HCT116 (cell line): ENCODE measurements around the gene MAPKAPK3. TPM values are rescaled to one million over a fixed set of nuclear protein-coding genes. Genes with fewer than 3 reads are reported as not detected.

ENCODE experiments used
- ATAC-seq: fragments of 200-7000 bp; cut with Tn5 transposase; 2 replicates; pipeline ENCODE4 v1.9.1; 2020; ENCODE audit warnings: mild to moderate bottlenecking, moderate library complexity
- BruUV-seq: library from RNA; stranded (reverse); fragments of 400-500 nt; replicated peaks from 2 replicates; lab custom pipeline; 2021; lab: Mats Ljungman, UMichigan
- CTCF ChIA-PET: fragments of 300-600 bp; sonication (Branson Sonifier 250); formaldehyde crosslinking; loops from one replicate; lab custom pipeline; 2021; ENCODE audit warnings: antibody characterized with exemption; lab: Charles Lee
- POLR2A ChIA-PET: fragments of 300-600, 350-600 bp; sonication (Branson Sonifier 250); formaldehyde crosslinking; loops from one replicate; lab custom pipeline; 2021; ENCODE audit warnings: antibody characterized with exemption; lab: Charles Lee
- RAD21 ChIA-PET, 2 experiments: fragments of 300-600 bp; sonication (Branson Sonifier 250); formaldehyde crosslinking; loops; one replicate each; lab custom pipeline; 2023; ENCODE audit warnings: low total read pairs in 2 of 2; ENCODE audit not compliant: uncharacterized antibody in 2 of 2, unreplicated experiment in 2 of 2, low non-redundant PET in 1 of 2; lab: Charles Lee
- DNase-seq: peaks from one replicate; pipeline ENCODE4 v3.0.0-alpha.2; 2010; ENCODE audit warnings: low read depth, low spot score
- H2AFZ ChIP-seq: fragments of 200-600 bp; shearing (Covaris generic), sonication (generic); 2 replicates; pipeline ENCODE4 v1.6.1; 2017; ENCODE audit warnings: low read depth, mixed run types, mixed read lengths, antibody characterized with exemption, low read length; ENCODE audit not compliant: poor library complexity, severe bottlenecking
- H3K27ac ChIP-seq: 2 replicates; pipeline ENCODE4 v1.5.1; 2012; ENCODE audit warnings: low read depth, low read length
- H3K27me3 ChIP-seq: fragments of 200-600 bp; sonication (generic); 2 replicates; pipeline ENCODE4 v1.6.1; 2016; ENCODE audit warnings: mixed run types, low read length, mixed read lengths; ENCODE audit not compliant: insufficient read depth
- H3K36me3 ChIP-seq, 2 experiments: fragments of 200-500 bp in 1 of 2; fragments of 200-600 bp in 1 of 2; sonication (Bioruptor generic) in 1 of 2; sonication (generic) in 1 of 2; 2 replicates each; pipeline versions ENCODE4 v1.5.1 to v1.6.1; 2014 to 2016; ENCODE audit warnings: low read length in 2 of 2, inconsistent platforms in 1 of 2, mixed read lengths in 1 of 2, mixed run types in 1 of 2; ENCODE audit not compliant: insufficient read depth in 2 of 2, control insufficient read depth in 1 of 2
- H3K4me1 ChIP-seq, 2 experiments: fragments of 200-600 bp in 1 of 2; sonication (generic) in 1 of 2; 2 replicates each; pipeline versions ENCODE4 v1.5.1 to v1.6.1; 2012 to 2017; ENCODE audit warnings: low read length in 2 of 2, inconsistent platforms in 1 of 2, mild to moderate bottlenecking in 1 of 2, mixed read lengths in 1 of 2, mixed run types in 1 of 2, moderate library complexity in 1 of 2; ENCODE audit not compliant: insufficient read depth in 2 of 2, control insufficient read depth in 1 of 2
- H3K4me2 ChIP-seq: fragments of 200-600 bp; sonication (generic); 2 replicates; pipeline ENCODE4 v1.6.1; 2017; ENCODE audit warnings: mixed run types, low read length, mixed read lengths
- H3K4me3 ChIP-seq, 2 experiments: fragments of 200-600 bp in 1 of 2; sonication (generic) in 1 of 2; replicated peaks in 1 of 2; 2 replicates each; pipeline ENCODE4 v1.5.1; 2011 to 2016; ENCODE audit warnings: low read length in 2 of 2, control low read depth in 1 of 2, low read depth in 1 of 2, mild to moderate bottlenecking in 1 of 2, mixed read lengths in 1 of 2, mixed run types in 1 of 2
- H3K79me2 ChIP-seq: fragments of 200-600 bp; sonication (generic); 2 replicates; pipeline ENCODE4 v1.6.1; 2017; ENCODE audit warnings: mild to moderate bottlenecking, mixed run types, low read length, moderate library complexity, mixed read lengths; ENCODE audit not compliant: insufficient read depth
- H3K9ac ChIP-seq: fragments of 200-600 bp; sonication (generic); 2 replicates; pipeline ENCODE4 v1.6.1; 2016; ENCODE audit warnings: low read length, mixed read lengths
- H3K9me2 ChIP-seq: fragments of 200-600 bp; sonication (generic), shearing (Covaris generic); 2 replicates; pipeline ENCODE4 v1.6.1; 2017; ENCODE audit warnings: mixed run types, mild to moderate bottlenecking, moderate library complexity; ENCODE audit not compliant: insufficient read depth
- H3K9me3 ChIP-seq, 2 experiments: fragments of 200-500 bp in 1 of 2; fragments of 200-600 bp in 1 of 2; sonication (Bioruptor generic) in 1 of 2; sonication (generic) in 1 of 2; 2 replicates each; pipeline ENCODE4 v1.6.1; 2014 to 2017; ENCODE audit warnings: low read length in 2 of 2, mixed read lengths in 2 of 2, inconsistent platforms in 1 of 2, low read depth in 1 of 2, mild to moderate bottlenecking in 1 of 2, mixed run types in 1 of 2, moderate library complexity in 1 of 2; ENCODE audit not compliant: control insufficient read depth in 1 of 2, insufficient read depth in 1 of 2
- H4K20me1 ChIP-seq: fragments of 200-600 bp; sonication (generic), shearing (Covaris generic); 2 replicates; pipeline ENCODE4 v1.6.1; 2017; ENCODE audit warnings: mixed run types, mild to moderate bottlenecking, moderate library complexity; ENCODE audit not compliant: insufficient read depth
- CBX3 ChIP-seq: IDR thresholded peaks from 2 replicates; pipeline ENCODE4 v1.6.1; 2012; ENCODE audit warnings: low read depth
- EGR1 ChIP-seq: IDR thresholded peaks from 2 replicates; pipeline ENCODE4 v1.6.1; 2012; ENCODE audit warnings: low read depth
- EZH2phosphoT487 ChIP-seq: fragments of 200-600 bp; IDR thresholded peaks from 2 replicates; pipeline ENCODE4 v1.6.1; 2018; ENCODE audit warnings: antibody characterized with exemption, borderline replicate concordance
- POLR2A ChIP-seq: IDR thresholded peaks from 2 replicates; pipeline ENCODE4 v1.7.0; 2011; ENCODE audit warnings: borderline replicate concordance; ENCODE audit not compliant: insufficient read depth, insufficient read length; ENCODE audit errors: extremely low read depth
- POLR2AphosphoS5 ChIP-seq: IDR thresholded peaks from 2 replicates; pipeline ENCODE4 v1.6.1; 2011; ENCODE audit warnings: mild to moderate bottlenecking, low read depth, low read length, moderate library complexity
- TCF7L2 ChIP-seq: IDR thresholded peaks from 2 replicates; pipeline ENCODE4 v1.7.0; 2011; ENCODE audit warnings: borderline replicate concordance, inconsistent platforms; ENCODE audit not compliant: insufficient read depth, insufficient read length; ENCODE audit errors: extremely low read depth
- ZFX ChIP-seq: fragments of 450-650 bp; IDR thresholded peaks from 2 replicates; pipeline ENCODE4 v1.6.1; 2017
- intact Hi-C: fragments of 100-400 bp; cut with micrococcal nuclease; formaldehyde crosslinking; loops from 2 replicates; pipeline ENCODE4 v1.10.0; 2022
- total RNA-seq: library from RNA; stranded (reverse); gene quantifications from one replicate; pipeline ENCODE4 v1.2.1, GENCODE V29; 2021; ENCODE audit not compliant: unreplicated experiment
- TF ChIP-seq, protein P1 (sequence below): IDR thresholded peaks from 2 replicates; pipeline ENCODE4 v1.6.1; 2012

MAPKAPK3 gene
- total RNA-seq, 1 experiment from 2014 or later, result 87.3 TPM

DNA sequence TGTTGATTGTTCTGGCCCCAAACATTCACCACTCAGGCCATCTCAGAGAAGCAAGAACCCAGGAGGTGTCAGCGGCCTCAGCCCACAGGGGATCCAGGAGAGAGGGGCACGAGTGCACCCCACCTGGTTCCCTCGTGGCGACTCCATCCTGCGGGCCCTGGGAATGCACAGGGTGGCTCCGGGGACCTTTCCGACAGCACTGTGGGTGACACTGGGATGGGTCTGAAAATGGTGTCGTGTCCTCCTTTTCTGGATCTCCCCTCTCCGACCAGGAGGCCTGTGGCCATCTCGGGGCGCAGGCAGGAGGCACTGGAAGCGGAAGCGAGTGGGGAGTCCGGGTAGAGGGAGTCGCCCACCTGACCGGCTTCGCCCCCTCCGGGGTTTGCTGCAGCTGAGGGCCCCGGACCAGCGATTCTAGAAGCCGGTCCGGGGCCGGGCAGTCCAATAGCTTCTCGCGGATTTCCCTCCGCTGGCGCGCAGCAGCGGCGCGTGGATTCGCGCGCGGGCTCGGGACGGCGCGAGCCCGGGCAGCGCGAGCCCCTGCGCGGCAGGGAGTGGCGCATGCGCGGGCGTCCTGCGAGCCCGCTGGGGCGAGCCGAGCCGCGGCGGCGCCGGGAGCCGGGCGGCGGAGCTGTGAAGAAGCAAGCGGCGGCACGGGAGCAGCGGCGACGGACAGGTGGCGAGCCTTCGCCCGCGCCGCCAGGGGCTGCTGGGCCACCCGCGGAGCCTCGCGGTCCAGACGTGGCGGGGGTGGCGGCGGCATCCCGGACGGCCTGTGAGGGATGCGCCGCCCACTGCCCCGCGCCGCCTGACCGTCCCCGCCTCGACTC is 57.6 kb downstream of the MAPKAPK3 start, which contains the start of gene DOCK3:
Gene DOCK3 (plus strand): TSS at position 579 of the 830 bp plus-strand sequence. CDS start 337 bp downstream, outside the sequence.
- Histone ChIP-seq H3K9me2 (no peaks in the 10 kb centered on the region), H3K9me3 (no peaks in the 10 kb centered on the region), H2AFZ (peak within 1 kb of the TSS; percentile 59), H3K4me3 (peak within 1 kb of the TSS; percentile 56 to 61), H3K4me1 (peaks cover 24 to 34% of the 10 kb centered on the region in 2 experiments), H3K4me2 (peak within 1 kb of the TSS; percentile 85), H3K79me2 (no peaks in the 10 kb centered on the region; the same call in 1 of the 2 replicates), H3K36me3 (no peaks in the 10 kb centered on the region), H4K20me1 (no peaks in the 10 kb centered on the region), H3K9ac (peak within 1 kb of the TSS; percentile 47), H3K27ac (peak within 1 kb of the TSS; percentile 70; the same call in 1 of the 2 replicates), H3K27me3 (no peaks in the 10 kb centered on the region)
- DNase-seq (no peak), ATAC-seq (peak; percentile 83)
- POLR2A ChIA-PET, result no interaction called here
- RAD21 ChIA-PET, result no interaction called here
- intact Hi-C loops, result loop anchor here (5.0 kb wide), 2 partner anchors 213 to 698 kb away; no protein-coding TSS in a partner anchor
- no peak for TF ChIP-seq CBX3
- TF ChIP-seq EGR1, result no peak
- TF ChIP-seq, protein P1, sequence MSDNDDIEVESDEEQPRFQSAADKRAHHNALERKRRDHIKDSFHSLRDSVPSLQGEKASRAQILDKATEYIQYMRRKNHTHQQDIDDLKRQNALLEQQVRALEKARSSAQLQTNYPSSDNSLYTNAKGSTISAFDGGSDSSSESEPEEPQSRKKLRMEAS, result peak; percentile 25; the same call in 1 of the 2 replicates
- TF ChIP-seq POLR2A, result peak; percentile 44
- TF ChIP-seq EZH2phosphoT487, result no peak
- peak; percentile 70 for TF ChIP-seq POLR2AphosphoS5
- peak; percentile 43 for TF ChIP-seq TCF7L2
- TF ChIP-seq ZFX, result no peak
- BruUV-seq, result no TSS peak
- CTCF ChIA-PET, result interaction anchor here (1.3 to 2.6 kb wide), 3 partner anchors 58 to 698 kb away, joined by 3 to 8 read pairs (median 4); partner anchors contain the start of gene MAPKAPK3
